Fibroblast of skin of abdomen (primary cell): Measurements from ENCODE around the gene MNAT1.
A peak's percentile ranks its signal among the peaks of the same experiment; 100 is the strongest.
"Not testable (repeated sequence)": the region's sequence is repeated elsewhere in the genome, so short reads cannot be mapped to it uniquely, and the experiment has no call there.

Source experiments
- DNase-seq: peaks from one replicate; pipeline ENCODE4 v3.0.0-alpha.2; 2013

MNAT1 gene

GRCh38 chr14:60884134-60884533 lies 149.6 kb downstream of the MNAT1 start:
- DNase-seq, result no peak

GRCh38 chr14:60890636-60891035 lies 156.1 kb downstream of the MNAT1 start:
- not testable (repeated sequence) for DNase-seq

GRCh38 chr14:60893911-60894310 lies 159.3 kb downstream of the MNAT1 start:
- DNase-seq, result no peak

GRCh38 chr14:60904381-60904780 lies 169.8 kb downstream of the MNAT1 start:
- no peak for DNase-seq

- DNase-seq, result peak; percentile 20
These were observed 171.4 kb downstream of the MNAT1 start for GRCh38 chr14:60905923-60906322.

GRCh38 chr14:60915781-60916180 lies 181.2 kb downstream of the MNAT1 start:
- DNase-seq, result no peak

- DNase-seq, result peak; percentile 41
These were observed 187.5 kb downstream of the MNAT1 start for GRCh38 chr14:60922050-60922449.

GRCh38 chr14:60925286-60925685 lies 190.7 kb downstream of the MNAT1 start:
- no peak for DNase-seq

- DNase-seq, result no peak
These were observed 191.4 kb downstream of the MNAT1 start for GRCh38 chr14:60926002-60926401.

GRCh38 chr14:60931218-60931617 lies 196.7 kb downstream of the MNAT1 start:
- no peak for DNase-seq

GRCh38 chr14:60933920-60934655 lies 199.5 kb downstream of the MNAT1 start:
- DNase-seq, result no peak

GRCh38 chr14:60935319-60935718 lies 200.8 kb downstream of the MNAT1 start:
- no peak for DNase-seq

GRCh38 chr14:60943637-60944032 lies 209.1 kb downstream of the MNAT1 start:
- DNase-seq, result no peak

- DNase-seq, result no peak
These were observed 209.6 kb downstream of the MNAT1 start for GRCh38 chr14:60944204-60944603.

GRCh38 chr14:60945984-60946383 lies 211.4 kb downstream of the MNAT1 start:
- peak; percentile 40 for DNase-seq

- no peak for DNase-seq
These were observed 212.2 kb downstream of the MNAT1 start for GRCh38 chr14:60946773-60947172.

- DNase-seq, result no peak
These were observed 217.3 kb downstream of the MNAT1 start for GRCh38 chr14:60951776-60952435.

GRCh38 chr14:60956202-60956601 lies 221.6 kb downstream of the MNAT1 start:
- no peak for DNase-seq

GRCh38 chr14:60956632-60957031 lies 222.1 kb downstream of the MNAT1 start:
- DNase-seq, result no peak

- DNase-seq, result no peak
These were observed 223.6 kb downstream of the MNAT1 start for GRCh38 chr14:60958146-60958545.

GRCh38 chr14:60963761-60964160 lies 229.2 kb downstream of the MNAT1 start:
- DNase-seq, result no peak

- peak; percentile 41 for DNase-seq
These were observed 230.3 kb downstream of the MNAT1 start for GRCh38 chr14:60964904-60965303.

GRCh38 chr14:60965402-60965801 lies 230.8 kb downstream of the MNAT1 start:
- peak; percentile 79 for DNase-seq

- no peak for DNase-seq
These were observed 233.5 kb downstream of the MNAT1 start for GRCh38 chr14:60968099-60968498.
